Activated CD4-positive, alpha-beta T cell treated with anti-CD3 and anti-CD28 coated beads for 36 hours (primary cell): ENCODE measurements around the gene PDZK1IP1. TPM values are rescaled to one million over a fixed set of nuclear protein-coding genes. Genes with fewer than 3 reads are reported as not detected.

Source experiments
- ATAC-seq: fragments of 200-7000 bp; cut with Tn5 transposase; one replicate; pipeline ENCODE4 v1.10.0; 2021; ENCODE audit warnings: mild to moderate bottlenecking, moderate library complexity
- CTCF ChIA-PET: fragments of 350-600 bp; sonication (Branson Sonifier 250); formaldehyde crosslinking; loops from one replicate; lab custom pipeline; 2021; ENCODE audit warnings: antibody characterized with exemption; lab: Charles Lee
- POLR2A ChIA-PET: fragments of 350-600 bp; sonication (Branson Sonifier 250); formaldehyde crosslinking; loops from one replicate; lab custom pipeline; 2021; ENCODE audit warnings: antibody characterized with exemption, inconsistent platforms; lab: Charles Lee
- DNase-seq: peaks from one replicate; pipeline ENCODE4 v3.0.0-alpha.2; 2020
- H3K27ac Mint-ChIP-seq: one replicate; pipeline ENCODE4 v1.8.0; 2021; ENCODE audit warnings: mixed read lengths
- H3K27me3 Mint-ChIP-seq: one replicate; pipeline ENCODE4 v1.8.0; 2021; ENCODE audit warnings: mixed read lengths
- H3K36me3 Mint-ChIP-seq: one replicate; pipeline ENCODE4 v1.8.0; 2021; ENCODE audit warnings: low read depth, mixed read lengths
- H3K4me1 Mint-ChIP-seq: one replicate; pipeline ENCODE4 v1.8.0; 2021; ENCODE audit warnings: mixed read lengths
- H3K4me3 Mint-ChIP-seq: one replicate; pipeline ENCODE4 v1.8.0; 2021; ENCODE audit warnings: mild to moderate bottlenecking, moderate library complexity, mixed read lengths
- H3K9me3 Mint-ChIP-seq: one replicate; pipeline ENCODE4 v1.8.0; 2021; ENCODE audit warnings: low read depth, mixed read lengths
- intact Hi-C, 2 experiments: fragments of 100-400 bp; cut with DNase I in 1 of 2; cut with micrococcal nuclease in 1 of 2; formaldehyde crosslinking; loops; one replicate each; pipeline versions ENCODE4 v1.14.2 to v1.15.1; 2022 to 2024; cut with DNase I, micrococcal nuclease
- total RNA-seq, 2 experiments: library from RNA; stranded (reverse); gene quantifications; one replicate each; pipeline ENCODE4 v1.2.3, GENCODE V29; 2021

PDZK1IP1 gene
- total RNA-seq, 2 experiments from 2014 or later: not detected

DNA sequence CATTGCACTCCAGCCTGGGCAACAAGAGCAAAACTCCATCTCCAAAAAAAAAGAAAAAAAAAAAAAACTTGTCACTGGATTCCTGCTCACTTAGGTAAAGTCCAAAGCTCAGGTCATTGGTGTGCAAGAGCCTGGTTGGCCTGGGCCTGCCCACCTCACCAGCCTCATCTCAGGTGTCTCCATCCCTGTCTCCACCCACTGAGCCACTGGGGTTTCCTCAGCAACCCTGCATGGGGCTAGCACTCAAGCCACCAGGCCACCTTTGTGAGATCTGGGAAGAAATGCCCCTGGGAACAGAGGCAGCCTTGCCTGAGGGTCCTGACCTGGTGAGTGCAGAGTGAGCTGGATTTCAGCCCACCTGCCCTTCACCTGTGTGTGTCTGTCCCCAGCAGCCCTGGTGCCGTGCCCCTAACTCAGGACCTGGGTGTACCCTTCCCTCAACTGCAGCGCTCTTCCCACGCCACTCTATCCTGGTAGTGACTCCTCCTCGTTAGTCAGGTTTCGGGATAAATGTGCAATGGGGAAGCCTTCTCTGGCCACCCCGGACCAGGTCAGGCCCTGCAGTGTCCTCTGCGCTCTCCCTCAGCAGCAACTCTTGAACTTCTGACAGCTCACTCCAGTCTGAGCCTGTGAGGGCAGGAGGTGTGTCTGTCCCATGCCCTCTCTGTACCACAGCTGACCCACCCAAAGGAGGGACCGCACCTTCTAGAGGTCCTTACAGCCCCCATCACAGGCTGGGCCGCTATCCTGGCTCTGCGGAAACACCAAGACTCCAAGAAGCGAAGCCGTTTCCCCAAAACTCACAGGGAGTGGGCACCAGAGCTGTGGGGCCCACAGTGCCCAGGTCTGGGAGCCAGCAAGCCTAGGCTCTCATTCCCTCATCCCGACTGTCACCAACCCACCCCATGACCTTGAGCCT lies 3.3 kb downstream of the PDZK1IP1 start:
- ChIA-PET POLR2A (no interaction called here), CTCF (interaction anchor here (0.5 to 10.6 kb wide), 2 partner anchors 9 to 246 kb away, joined by 4 to 121 read pairs; no protein-coding TSS in a partner anchor)
- no peak for DNase-seq
- Mint-ChIP-seq H3K9me3 (no peaks in the 10 kb centered on the region), H3K36me3 (no peaks in the 10 kb centered on the region), H3K4me3 (no peak overlapping the region), H3K27ac (no peak overlapping the region), H3K4me1 (no peaks in the 10 kb centered on the region), H3K27me3 (no peaks in the 10 kb centered on the region)
- intact Hi-C loops: loop anchor here in 1 of 2 experiments (10.0 kb wide), 1 partner anchor 538 kb away; no protein-coding TSS in a partner anchor
- no peak for ATAC-seq

DNA sequence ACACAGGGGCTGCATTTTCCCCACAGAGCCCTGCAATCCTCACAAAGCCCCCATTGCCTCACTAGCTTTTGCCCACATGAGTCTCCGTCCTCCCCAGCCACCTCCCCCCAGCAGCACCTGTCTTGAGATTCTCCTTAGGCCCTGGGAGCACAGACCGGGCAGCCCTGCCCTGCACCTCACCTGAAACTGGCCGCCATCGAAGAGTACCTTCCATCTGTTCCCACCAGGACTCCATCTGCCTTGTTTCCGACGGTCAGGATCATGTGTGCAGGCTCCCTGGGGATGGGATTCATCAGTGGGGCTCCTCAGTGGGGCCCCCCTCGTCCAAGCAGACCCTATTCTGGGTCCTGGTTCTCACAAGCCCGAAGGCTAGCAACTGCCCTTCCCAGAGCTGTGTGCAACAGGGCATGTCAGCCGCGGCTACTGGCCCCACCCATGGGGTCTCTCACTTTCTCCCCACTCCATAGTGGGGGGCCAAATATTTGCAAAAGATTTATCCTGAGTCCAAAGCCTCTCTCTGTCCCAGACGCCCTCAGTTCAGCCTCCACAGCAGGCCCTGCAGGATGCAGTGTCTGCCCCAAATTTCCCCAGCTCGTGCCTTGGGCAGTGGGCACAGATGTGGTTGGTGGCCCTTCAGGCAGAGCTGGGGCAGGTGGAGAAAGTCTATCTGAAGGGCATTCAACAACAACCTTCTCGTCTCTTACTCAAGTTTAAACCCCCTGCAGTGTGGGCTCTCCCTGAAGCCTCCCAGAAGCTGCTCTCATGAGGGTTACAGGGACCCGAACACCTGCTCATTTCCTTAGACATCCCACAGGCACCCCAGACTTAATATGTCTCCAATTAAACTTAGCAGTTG lies 4.8 kb downstream of the PDZK1IP1 start:
- H3K27ac Mint-ChIP-seq: no peak overlapping the region
- H3K4me3 Mint-ChIP-seq: no peak overlapping the region
- H3K4me1 Mint-ChIP-seq: no peaks in the 10 kb centered on the region
- ChIA-PET POLR2A (no interaction called here), CTCF (interaction anchor here (0.6 to 1.2 kb wide), 3 partner anchors 8 to 1286 kb away, joined by 3 to 4 read pairs (median 3); no protein-coding TSS in a partner anchor)
- DNase-seq (no peak), ATAC-seq (no peak)
- no peaks in the 10 kb centered on the region for H3K36me3 Mint-ChIP-seq
- intact Hi-C loops: loop anchor here in 1 of 2 experiments (10.0 kb wide), 1 partner anchor 540 kb away; no protein-coding TSS in a partner anchor
- peaks cover 5% of the 10 kb centered on the region for H3K27me3 Mint-ChIP-seq
- H3K9me3 Mint-ChIP-seq: no peaks in the 10 kb centered on the region

DNA sequence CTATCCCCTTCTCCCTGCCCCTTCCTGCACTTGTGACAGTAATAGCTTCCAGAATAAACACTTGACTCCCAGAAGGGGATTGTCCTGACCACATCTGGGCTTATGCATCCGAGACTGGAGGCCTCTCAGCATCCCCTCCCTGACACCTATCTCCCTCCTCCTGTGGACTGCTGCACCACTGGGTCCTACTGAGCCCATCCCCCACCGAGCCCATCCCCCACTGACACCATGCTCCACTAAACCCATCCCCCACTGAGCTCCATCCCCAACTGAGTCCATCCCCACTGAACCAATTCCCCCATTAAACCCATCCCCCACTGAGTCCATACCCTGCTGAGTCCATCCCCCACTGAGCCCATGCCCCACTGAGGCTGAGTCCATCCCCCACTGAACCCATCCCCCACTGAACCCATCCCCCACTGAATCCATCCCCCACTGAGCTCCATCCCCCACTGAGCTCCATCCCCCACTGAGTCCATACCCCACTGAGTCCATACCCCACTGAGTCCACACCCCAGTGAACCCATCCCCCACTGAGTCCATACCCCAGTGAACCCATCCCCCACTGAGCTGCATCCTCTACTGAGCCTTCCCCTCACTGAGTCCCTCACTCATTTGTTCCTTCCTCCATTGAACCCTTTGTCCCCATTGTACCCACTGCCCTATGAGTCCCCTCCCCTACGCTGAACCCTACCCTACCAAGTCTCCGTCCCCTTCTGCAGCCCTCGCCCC lies 5.6 kb downstream of the PDZK1IP1 start:
- intact Hi-C loops: loop anchor here in 1 of 2 experiments (10.0 kb wide), 1 partner anchor 541 kb away; no protein-coding TSS in a partner anchor
- no peak for ATAC-seq
- no peaks in the 10 kb centered on the region for H3K9me3 Mint-ChIP-seq
- peaks cover 9% of the 10 kb centered on the region for H3K27me3 Mint-ChIP-seq
- ChIA-PET POLR2A (interaction anchor here (0.5 kb wide), 1 partner anchor 298 kb away, joined by 3 read pairs; no protein-coding TSS in a partner anchor), CTCF (interaction anchor here (1.0 to 1.2 kb wide), 2 partner anchors 9 to 43 kb away, joined by 3 to 4 read pairs; no protein-coding TSS in a partner anchor)
- no peak for DNase-seq
- H3K4me1 Mint-ChIP-seq: peaks cover 5% of the 10 kb centered on the region
- no peak overlapping the region for H3K4me3 Mint-ChIP-seq
- no peaks in the 10 kb centered on the region for H3K36me3 Mint-ChIP-seq
- H3K27ac Mint-ChIP-seq: no peak overlapping the region

DNA sequence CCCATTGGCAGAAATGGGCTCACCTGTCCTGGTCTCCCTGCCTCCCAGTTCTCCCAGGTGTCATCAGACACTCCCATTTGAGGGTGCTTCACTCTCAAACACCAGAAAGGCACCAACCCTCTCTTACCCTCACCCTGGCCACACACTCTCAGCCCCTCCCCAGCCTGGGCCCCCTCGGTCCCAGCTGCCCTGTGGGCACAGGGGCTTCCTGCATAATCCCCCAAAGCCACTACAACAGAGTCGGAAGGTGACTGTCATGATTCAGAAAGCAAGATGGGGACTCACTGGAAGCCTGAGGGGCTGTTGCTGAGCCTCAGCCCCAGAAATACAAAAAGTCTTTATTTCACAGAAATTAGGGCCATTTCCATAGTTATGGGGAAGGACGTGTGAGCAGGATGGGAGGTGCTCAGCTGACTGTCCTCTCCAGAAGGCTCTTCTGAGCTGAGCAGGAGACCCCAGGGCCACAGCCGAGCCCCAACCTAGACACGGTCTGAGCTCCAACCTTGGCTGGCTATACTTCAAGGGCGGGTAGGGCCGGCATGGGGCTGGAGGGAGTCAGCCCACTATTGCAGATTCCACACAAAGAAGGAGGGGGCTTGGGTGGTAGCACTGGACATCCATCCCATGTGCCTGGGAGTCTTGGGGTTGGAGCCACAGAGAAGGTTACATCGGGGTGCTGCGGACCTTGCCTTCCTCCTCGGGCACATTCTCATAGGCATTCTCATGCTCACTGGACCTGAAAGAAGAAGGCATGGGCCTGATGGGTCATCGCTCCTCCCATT lies 6.3 kb downstream of the PDZK1IP1 start:
- ChIA-PET CTCF (interaction anchor here (0.7 to 1.0 kb wide), 3 partner anchors 10 to 249 kb away, joined by 3 to 4 read pairs (median 3); no protein-coding TSS in a partner anchor), POLR2A (interaction anchor here (0.5 kb wide), 1 partner anchor 299 kb away, joined by 3 read pairs; no protein-coding TSS in a partner anchor)
- Mint-ChIP-seq H3K27me3 (peaks cover 11% of the 10 kb centered on the region), H3K9me3 (no peaks in the 10 kb centered on the region), H3K4me1 (peaks cover 8% of the 10 kb centered on the region), H3K36me3 (no peaks in the 10 kb centered on the region), H3K4me3 (no peak overlapping the region), H3K27ac (no peak overlapping the region)
- intact Hi-C loops: loop anchor here in 1 of 2 experiments (10.0 kb wide), 1 partner anchor 541 kb away; no protein-coding TSS in a partner anchor
- ATAC-seq (no peak), DNase-seq (no peak)

DNA sequence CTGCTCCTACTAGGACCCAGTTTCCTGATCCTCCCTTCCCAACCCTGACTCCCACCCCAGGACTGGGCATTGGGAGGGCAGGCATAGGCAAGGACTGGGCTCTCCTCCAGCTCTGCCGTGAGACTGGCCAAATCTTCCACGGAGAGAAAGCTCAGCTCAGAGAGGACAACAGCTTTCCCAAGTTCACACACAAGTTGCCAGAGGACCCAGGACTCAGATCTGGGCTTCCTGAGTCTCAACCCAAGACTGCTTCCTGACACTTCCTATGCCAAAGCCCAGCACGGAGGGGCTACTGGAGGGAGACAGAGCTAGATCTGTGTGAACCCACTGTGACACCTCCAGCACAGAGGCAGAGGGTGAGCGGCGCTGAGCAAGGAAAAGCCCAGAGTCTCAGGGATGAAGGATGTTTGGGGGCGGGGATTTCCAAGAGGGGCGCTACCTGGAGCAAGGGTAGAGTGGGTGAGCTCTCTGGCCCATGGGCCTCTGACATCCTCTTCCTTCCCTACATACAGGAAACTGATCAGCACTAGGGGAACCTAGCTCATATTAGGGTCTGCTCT lies 7.1 kb downstream of the PDZK1IP1 start:
- intact Hi-C loops: loop anchor here in 1 of 2 experiments (10.0 kb wide), 1 partner anchor 542 kb away; no protein-coding TSS in a partner anchor
- peaks cover 12% of the 10 kb centered on the region for H3K27me3 Mint-ChIP-seq
- H3K4me1 Mint-ChIP-seq: peaks cover 8% of the 10 kb centered on the region
- no peak overlapping the region for H3K4me3 Mint-ChIP-seq
- no peaks in the 10 kb centered on the region for H3K9me3 Mint-ChIP-seq
- ChIA-PET CTCF (interaction anchor here (0.7 kb wide), 2 partner anchors 10 to 248 kb away, joined by 3 to 4 read pairs; no protein-coding TSS in a partner anchor), POLR2A (no interaction called here)
- DNase-seq (no peak), ATAC-seq (no peak)
- H3K36me3 Mint-ChIP-seq: no peaks in the 10 kb centered on the region
- H3K27ac Mint-ChIP-seq: no peak overlapping the region

DNA sequence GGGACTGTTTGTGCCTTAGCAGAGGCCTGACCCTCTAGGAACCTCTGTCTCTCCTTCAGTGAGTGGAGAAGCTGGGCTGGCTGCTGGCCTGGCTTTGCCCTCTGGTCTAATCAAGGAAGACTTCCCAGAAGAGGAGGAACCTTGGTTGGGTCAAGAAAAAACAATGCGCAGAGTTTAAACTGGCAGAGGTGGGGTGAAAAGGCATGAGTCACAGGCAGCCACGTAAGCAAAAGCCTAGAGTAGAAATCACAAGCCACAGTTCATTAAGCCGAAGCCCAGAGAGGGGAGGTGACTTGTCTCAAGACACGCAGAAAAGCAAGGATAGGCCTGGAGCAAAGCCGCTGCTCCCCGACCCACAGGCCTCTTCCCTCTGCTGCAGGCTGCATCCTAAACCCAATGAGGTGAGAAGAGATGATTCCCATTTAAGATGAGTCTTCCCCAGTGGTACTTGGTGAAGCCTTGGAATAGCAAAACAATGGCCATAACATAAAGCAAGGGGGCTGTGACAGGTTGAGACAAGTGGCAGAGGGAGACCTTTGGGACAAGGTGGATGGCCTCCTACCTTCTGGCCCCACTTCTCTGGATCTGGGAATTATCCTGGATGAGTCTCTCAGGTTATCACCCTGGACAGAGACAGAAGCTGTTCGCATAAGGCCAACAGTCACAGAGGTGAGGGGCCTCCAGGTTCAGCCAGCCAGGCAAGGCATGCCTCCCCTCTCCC lies 7.7 kb downstream of the PDZK1IP1 start:
- no peak for ATAC-seq
- no peak overlapping the region for H3K4me3 Mint-ChIP-seq
- DNase-seq: no peak
- peaks cover 8% of the 10 kb centered on the region for H3K4me1 Mint-ChIP-seq
- no peak overlapping the region for H3K27ac Mint-ChIP-seq
- ChIA-PET POLR2A (no interaction called here), CTCF (interaction anchor here (0.6 to 7.6 kb wide), 2 partner anchors 10 to 1376 kb away, joined by 3 to 121 read pairs; partner anchors contain the start of gene PDZK1IP1)
- H3K27me3 Mint-ChIP-seq: peaks cover 12% of the 10 kb centered on the region
- intact Hi-C loops: loop anchor here in 1 of 2 experiments (10.0 kb wide), 1 partner anchor 543 kb away; no protein-coding TSS in a partner anchor
- no peaks in the 10 kb centered on the region for H3K9me3 Mint-ChIP-seq
- H3K36me3 Mint-ChIP-seq: no peaks in the 10 kb centered on the region

DNA sequence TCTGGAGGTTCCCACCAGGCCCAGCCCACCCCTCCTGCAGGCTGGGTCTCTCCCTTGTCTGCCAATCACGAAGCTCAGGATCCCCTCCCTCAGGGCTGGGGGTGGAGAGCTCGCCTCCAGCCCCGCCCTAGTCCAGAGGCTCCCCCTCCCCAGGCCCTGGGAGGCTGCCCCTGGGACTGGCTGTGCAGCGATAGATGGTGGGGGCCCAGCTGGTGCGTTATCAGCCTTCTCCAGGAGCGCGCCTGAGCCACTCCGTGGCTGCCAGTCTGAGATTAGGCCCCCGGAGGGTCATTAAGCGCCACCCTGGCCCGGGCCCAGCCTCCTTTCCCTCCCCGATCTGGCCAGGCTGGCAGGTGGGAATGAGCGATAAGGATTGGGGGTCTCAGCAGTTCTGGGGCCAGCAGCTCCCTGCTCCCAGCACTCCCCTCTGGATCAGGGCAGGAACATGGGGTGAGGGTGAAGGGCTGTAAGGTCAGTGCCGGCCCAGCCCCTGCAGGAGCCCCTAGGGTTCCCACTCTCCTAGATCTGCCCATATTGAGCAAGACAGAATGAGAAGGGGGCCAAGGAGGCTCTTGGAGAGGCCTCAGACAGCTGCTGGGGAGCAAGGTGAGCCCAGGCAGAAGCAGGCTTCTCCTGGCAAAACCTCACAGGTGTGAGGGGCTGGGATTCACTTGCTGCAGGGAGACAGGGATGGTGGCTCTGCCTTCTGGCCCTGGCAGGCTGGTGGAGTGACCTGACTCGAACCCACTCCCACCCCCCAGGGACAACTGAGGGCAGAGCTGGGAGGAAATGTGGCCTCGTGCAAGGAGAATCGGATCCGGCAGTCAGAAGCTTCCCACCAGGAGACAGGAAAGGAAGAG lies 8.5 kb downstream of the PDZK1IP1 start:
- Mint-ChIP-seq H3K4me1 (peaks cover 8% of the 10 kb centered on the region), H3K27ac (no peak overlapping the region)
- CTCF ChIA-PET: interaction anchor here (0.6 to 7.6 kb wide), 3 partner anchors 11 to 1375 kb away, joined by 3 to 121 read pairs (median 47); partner anchors contain the start of gene PDZK1IP1

DNA sequence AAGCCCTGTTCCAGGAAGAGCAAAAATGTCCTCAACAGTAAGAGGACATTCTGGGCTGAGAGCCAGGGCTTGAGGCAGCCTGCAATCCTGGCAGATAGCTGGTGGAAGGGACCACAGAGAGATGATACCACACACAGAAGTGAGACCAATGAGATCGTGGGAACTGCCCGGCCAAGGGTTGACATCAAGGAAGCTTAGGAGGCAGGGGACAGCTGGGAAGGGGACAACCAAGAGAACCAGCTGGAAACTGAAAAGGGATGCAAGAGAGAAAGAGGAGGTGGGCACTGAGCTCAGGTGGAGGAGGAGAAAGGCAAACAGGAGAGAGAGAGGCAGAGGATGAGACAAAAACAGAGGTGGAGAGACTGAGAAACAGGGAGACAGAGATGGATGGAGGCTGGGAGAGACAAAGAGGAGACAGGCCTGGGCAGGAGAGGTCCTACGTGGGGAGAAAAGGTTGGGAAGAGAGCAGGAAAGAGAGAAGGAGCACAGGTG lies 9.2 kb downstream of the PDZK1IP1 start:
- ATAC-seq: no peak
- DNase-seq: no peak
- no peak overlapping the region for H3K27ac Mint-ChIP-seq
- peaks cover 20% of the 10 kb centered on the region for H3K27me3 Mint-ChIP-seq
- ChIA-PET CTCF (interaction anchor here (6.7 to 7.6 kb wide), 2 partner anchors 12 to 82 kb away, joined by 47 to 121 read pairs; partner anchors contain the start of gene PDZK1IP1), POLR2A (interaction anchor here (0.6 kb wide), 1 partner anchor 85 kb away, joined by 4 read pairs; no protein-coding TSS in a partner anchor)
- no peak overlapping the region for H3K4me3 Mint-ChIP-seq
- no peaks in the 10 kb centered on the region for H3K36me3 Mint-ChIP-seq
- intact Hi-C loops: loop anchor here in 1 of 2 experiments (10.0 kb wide), 1 partner anchor 544 kb away; no protein-coding TSS in a partner anchor
- peaks cover 8% of the 10 kb centered on the region for H3K4me1 Mint-ChIP-seq
- no peaks in the 10 kb centered on the region for H3K9me3 Mint-ChIP-seq

More for the DNA sequence above, 8.5 kb downstream of the PDZK1IP1 start:
- DNase-seq (no peak), ATAC-seq (no peak)
- H3K36me3 Mint-ChIP-seq: no peaks in the 10 kb centered on the region
- peaks cover 14% of the 10 kb centered on the region for H3K27me3 Mint-ChIP-seq
- H3K9me3 Mint-ChIP-seq: no peaks in the 10 kb centered on the region
- no peak overlapping the region for H3K4me3 Mint-ChIP-seq
- POLR2A ChIA-PET: interaction anchor here (0.6 kb wide), 1 partner anchor 84 kb away, joined by 4 read pairs; no protein-coding TSS in a partner anchor
- intact Hi-C loops: loop anchor here in 1 of 2 experiments (10.0 kb wide), 1 partner anchor 543 kb away; no protein-coding TSS in a partner anchor
